ENCODE data around the gene OTUB1.
A peak's percentile ranks its signal among the peaks of the same experiment; 100 is the strongest.

The OTUB1 gene

DNA sequence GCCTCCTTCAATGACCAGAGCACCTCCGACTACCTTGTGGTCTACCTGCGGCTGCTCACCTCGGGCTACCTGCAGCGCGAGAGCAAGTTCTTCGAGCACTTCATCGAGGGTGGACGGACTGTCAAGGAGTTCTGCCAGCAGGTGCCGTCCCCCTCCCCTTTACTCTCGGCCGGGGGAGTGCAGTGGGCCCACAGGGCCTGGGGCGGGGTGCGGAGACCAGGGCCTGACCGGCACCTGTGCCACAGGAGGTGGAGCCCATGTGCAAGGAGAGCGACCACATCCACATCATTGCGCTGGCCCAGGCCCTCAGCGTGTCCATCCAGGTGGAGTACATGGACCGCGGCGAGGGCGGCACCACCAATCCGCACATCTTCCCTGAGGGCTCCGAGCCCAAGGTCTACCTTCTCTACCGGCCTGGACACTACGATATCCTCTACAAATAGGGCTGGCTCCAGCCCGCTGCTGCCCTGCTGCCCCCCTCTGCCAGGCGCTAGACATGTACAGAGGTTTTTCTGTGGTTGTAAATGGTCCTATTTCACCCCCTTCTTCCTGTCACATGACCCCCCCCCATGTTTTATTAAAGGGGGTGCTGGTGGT lies 11.0 kb downstream of the OTUB1 start:
- Histone ChIP-seq H3K27ac (ENCODE audit: insufficient read depth, low read length, poor library complexity, severe bottlenecking) (no peak overlapping the region), H3K4me3 (ENCODE audit: insufficient read depth, low read depth, low read length, poor library complexity, severe bottlenecking) (no peak overlapping the region), H3K36me3 (ENCODE audit: control insufficient read depth, insufficient read depth, low read length) (peaks cover 42% of the 10 kb centered on the region), H3K4me1 (ENCODE audit: control insufficient read depth, insufficient read depth, low read length, poor library complexity, severe bottlenecking) (peaks cover 15% of the 10 kb centered on the region), H3K27me3 (replicated peaks; ENCODE audit: control insufficient read depth, insufficient read depth, low read length, poor library complexity, severe bottlenecking) (no peaks in the 10 kb centered on the region), H3K9me3 (ENCODE audit: control insufficient read depth, low read length) (no peaks in the 10 kb centered on the region)
- no peak for DNase-seq

DNA sequence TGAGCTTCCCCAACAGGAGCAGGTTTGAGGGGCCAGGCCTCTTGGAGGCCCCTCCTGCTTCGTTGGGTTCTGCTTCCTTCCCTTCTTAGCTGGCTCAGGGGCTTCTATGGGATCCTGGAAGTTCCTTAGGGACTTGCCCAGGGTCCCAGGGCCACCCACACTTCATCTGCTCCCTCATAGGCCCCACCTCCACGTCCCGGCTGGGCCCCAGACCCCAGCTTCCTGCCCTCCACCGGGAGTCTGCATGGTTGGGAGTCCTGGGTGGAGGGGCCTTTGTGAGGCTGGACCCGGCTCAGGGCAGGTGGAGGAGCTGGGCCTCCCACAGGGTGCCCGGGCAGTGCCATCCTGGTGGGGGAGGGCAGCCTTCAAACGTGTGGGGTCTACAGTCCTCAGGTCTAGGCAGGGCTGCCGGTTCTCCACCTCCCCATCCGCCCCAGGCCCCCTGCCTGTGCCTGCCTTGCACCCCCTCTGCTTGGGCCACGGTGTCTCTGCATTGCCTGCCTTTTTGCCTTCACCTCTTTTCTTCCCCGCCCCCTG lies 11.6 kb downstream of the OTUB1 start:
- no peak for DNase-seq
- H3K27ac ChIP-seq (ENCODE audit: insufficient read depth, low read length, poor library complexity, severe bottlenecking), result no peak overlapping the region
- H3K27me3 ChIP-seq (replicated peaks; ENCODE audit: control insufficient read depth, insufficient read depth, low read length, poor library complexity, severe bottlenecking), result no peaks in the 10 kb centered on the region
- peaks cover 15% of the 10 kb centered on the region for H3K4me1 ChIP-seq (ENCODE audit: control insufficient read depth, insufficient read depth, low read length, poor library complexity, severe bottlenecking)
- peaks cover 42% of the 10 kb centered on the region for H3K36me3 ChIP-seq (ENCODE audit: control insufficient read depth, insufficient read depth, low read length)
- H3K4me3 ChIP-seq (ENCODE audit: insufficient read depth, low read depth, low read length, poor library complexity, severe bottlenecking), result no peak overlapping the region
- H3K9me3 ChIP-seq (ENCODE audit: control insufficient read depth, low read length), result no peaks in the 10 kb centered on the region

DNA sequence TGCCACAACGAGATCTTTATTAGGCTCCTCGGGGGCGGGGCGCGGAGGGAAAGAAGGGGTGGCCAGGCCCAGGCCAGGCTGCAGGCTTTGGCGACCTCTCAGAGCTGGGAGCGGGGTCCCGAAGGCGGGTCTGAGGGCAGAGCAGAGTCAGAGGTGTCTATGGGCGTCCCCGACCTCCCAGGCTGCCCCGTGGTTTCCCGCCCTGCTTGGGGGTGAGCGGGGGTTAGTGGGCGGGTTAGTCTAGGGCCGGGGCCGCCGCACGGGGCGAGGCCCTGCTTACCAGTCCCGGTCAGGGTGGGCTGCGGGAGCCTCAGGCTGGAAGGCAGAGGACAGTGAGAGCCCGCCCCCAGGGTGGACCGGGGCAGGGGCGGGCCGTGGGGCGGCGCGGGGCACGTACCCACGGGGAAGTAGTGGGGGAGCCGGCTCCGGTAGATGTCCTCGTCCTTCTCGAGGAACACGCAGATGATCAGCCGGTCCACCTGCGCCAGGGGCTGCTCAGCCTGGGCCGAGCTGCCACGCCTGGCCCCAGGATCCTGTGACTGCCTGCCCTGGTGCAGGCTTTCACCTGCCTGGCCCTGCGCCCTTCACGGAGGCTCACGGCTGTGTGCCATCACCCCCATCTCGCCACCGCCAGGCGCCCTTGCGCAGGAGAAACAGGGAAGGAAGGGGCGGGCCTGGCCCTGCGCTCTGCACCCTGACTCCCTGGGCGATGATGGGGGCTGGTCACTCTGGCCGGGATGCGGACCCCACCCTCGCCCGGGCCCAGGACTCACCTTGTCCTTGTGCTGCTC lies 12.5 kb downstream of the OTUB1 start:
- Histone ChIP-seq H3K36me3 (ENCODE audit: control insufficient read depth, insufficient read depth, low read length) (peaks cover 40% of the 10 kb centered on the region), H3K27ac (ENCODE audit: insufficient read depth, low read length, poor library complexity, severe bottlenecking) (no peak overlapping the region), H3K4me1 (ENCODE audit: control insufficient read depth, insufficient read depth, low read length, poor library complexity, severe bottlenecking) (peaks cover 15% of the 10 kb centered on the region), H3K9me3 (ENCODE audit: control insufficient read depth, low read length) (no peaks in the 10 kb centered on the region), H3K4me3 (ENCODE audit: insufficient read depth, low read depth, low read length, poor library complexity, severe bottlenecking) (no peak overlapping the region), H3K27me3 (replicated peaks; ENCODE audit: control insufficient read depth, insufficient read depth, low read length, poor library complexity, severe bottlenecking) (no peaks in the 10 kb centered on the region)
- DNase-seq, result no peak

DNA sequence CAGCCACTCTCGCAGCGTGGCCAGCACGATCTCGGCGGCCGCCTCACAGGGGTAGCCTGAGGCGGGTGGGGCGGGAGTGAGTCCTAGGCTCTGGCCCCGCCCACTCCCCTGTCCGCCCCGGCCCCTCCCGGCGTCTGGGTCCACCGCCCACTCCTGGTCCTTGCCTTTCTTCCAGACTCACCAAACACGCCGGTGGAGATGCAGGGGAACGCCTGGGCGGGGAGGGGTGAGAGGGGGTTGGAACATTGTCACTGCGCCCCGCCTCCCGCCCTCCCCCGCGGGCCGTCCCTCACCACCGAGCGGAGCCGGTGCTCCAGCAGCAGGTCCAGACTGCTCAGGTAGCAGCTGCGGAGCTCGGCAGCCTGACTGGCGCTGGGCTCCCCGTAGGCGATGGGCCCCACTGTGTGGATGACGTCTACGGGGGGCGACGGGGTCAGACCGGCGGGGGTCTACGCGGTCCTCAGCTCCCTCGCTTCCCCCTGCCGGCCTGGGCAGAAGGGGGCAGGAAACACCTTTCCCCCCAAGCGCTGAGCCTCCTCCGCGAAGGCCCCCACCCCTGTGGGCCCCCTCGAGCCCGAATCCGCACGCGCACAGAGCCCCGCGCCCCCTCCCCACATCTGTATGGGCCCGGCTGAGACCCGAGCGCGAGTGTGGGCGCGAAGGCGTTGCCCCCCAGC lies 13.2 kb downstream of the OTUB1 start:
- no peaks in the 10 kb centered on the region for H3K9me3 ChIP-seq (ENCODE audit: control insufficient read depth, low read length)
- DNase-seq, result peak; percentile 48 to 53 (median 51)
- H3K4me3 ChIP-seq (ENCODE audit: insufficient read depth, low read depth, low read length, poor library complexity, severe bottlenecking), result peak overlapping the region; percentile 48
- no peaks in the 10 kb centered on the region for H3K27me3 ChIP-seq (replicated peaks; ENCODE audit: control insufficient read depth, insufficient read depth, low read length, poor library complexity, severe bottlenecking)
- H3K4me1 ChIP-seq (ENCODE audit: control insufficient read depth, insufficient read depth, low read length, poor library complexity, severe bottlenecking), result peaks cover 15% of the 10 kb centered on the region
- peaks cover 36% of the 10 kb centered on the region for H3K36me3 ChIP-seq (ENCODE audit: control insufficient read depth, insufficient read depth, low read length)
- no peak overlapping the region for H3K27ac ChIP-seq (ENCODE audit: insufficient read depth, low read length, poor library complexity, severe bottlenecking)

DNA sequence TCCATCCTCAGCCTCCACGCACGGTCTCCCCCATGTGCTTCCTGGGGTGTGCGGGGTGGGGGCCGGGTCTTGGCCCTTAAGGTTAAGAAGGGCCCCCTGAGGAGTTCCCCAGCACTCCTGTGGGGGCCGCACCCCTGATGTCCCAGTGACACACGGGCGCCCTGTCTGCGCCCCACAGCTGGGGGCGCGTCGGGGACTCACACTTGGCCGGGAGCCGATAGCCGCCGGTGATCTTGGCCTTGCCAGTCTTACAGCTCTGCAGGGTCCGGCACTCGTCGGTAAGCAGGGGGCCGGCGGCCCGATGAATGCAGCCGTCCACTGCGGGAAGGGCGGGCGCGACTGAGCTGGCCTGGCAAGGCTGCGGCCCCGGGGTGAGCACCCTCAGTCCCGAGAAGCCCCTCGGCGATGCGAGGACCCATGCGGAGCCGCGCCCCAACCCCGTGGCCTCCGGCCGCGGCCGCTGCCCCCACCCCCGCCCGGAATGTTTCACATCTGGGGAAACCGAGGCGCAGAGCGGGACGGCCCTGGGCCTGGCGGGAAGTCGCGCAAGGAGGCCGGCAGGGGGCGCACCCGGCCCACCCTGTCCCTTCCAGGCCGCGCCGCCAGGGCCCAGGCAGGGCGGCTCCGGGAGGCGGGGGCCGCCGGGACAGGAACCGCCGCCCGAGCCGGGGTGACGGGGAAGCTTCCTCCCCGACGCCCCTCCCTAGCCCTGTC lies 13.9 kb downstream of the OTUB1 start:
- Histone ChIP-seq H3K4me1 (ENCODE audit: control insufficient read depth, insufficient read depth, low read length, poor library complexity, severe bottlenecking) (peaks cover 15% of the 10 kb centered on the region), H3K27ac (ENCODE audit: insufficient read depth, low read length, poor library complexity, severe bottlenecking) (no peak overlapping the region), H3K9me3 (ENCODE audit: control insufficient read depth, low read length) (no peaks in the 10 kb centered on the region), H3K4me3 (ENCODE audit: insufficient read depth, low read depth, low read length, poor library complexity, severe bottlenecking) (peak overlapping the region; percentile 48), H3K36me3 (ENCODE audit: control insufficient read depth, insufficient read depth, low read length) (peaks cover 31% of the 10 kb centered on the region), H3K27me3 (replicated peaks; ENCODE audit: control insufficient read depth, insufficient read depth, low read length, poor library complexity, severe bottlenecking) (no peaks in the 10 kb centered on the region)
- peak; percentile 57 to 67 (median 58) for DNase-seq

DNA sequence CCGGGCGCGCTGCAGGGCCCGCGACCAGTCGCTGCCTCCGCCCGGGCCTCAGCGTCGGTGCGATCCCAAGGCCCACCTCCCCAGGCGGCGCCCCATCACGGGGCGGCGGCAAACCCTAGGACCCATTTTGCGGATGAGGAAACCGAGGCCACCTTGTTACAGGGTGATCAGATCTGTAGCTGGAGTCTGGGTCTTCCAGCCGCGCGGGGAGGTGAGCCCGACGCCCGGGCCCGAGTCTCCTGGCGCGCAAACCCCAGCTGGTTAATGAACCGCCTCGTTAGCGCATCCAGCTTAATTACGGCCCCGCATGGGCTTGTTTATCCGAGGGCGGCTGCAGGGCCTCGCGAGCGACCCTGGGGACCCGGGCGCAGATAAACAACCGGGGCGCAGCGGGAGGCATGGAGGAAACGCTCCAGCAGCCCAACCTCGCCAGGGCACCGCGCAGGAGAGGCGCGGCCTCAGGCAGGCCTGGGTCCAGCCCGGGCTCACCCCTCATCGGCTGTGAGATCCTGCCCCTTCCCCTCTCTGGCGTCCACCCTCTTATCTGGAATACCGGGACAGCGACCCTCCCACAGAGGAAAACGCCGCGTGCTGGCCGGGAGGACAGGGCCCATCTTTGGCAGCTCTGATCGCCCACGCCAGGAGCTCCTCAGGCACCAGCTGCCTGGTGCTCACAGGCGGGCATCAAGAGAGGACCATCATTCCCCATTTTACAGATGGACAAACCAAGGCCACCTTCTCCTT lies 14.7 kb downstream of the OTUB1 start:
- peaks cover 15% of the 10 kb centered on the region for H3K4me1 ChIP-seq (ENCODE audit: control insufficient read depth, insufficient read depth, low read length, poor library complexity, severe bottlenecking)
- no peak overlapping the region for H3K27ac ChIP-seq (ENCODE audit: insufficient read depth, low read length, poor library complexity, severe bottlenecking)
- no peaks in the 10 kb centered on the region for H3K9me3 ChIP-seq (ENCODE audit: control insufficient read depth, low read length)
- peaks cover 28% of the 10 kb centered on the region for H3K36me3 ChIP-seq (ENCODE audit: control insufficient read depth, insufficient read depth, low read length)
- H3K27me3 ChIP-seq (replicated peaks; ENCODE audit: control insufficient read depth, insufficient read depth, low read length, poor library complexity, severe bottlenecking), result no peaks in the 10 kb centered on the region
- peak overlapping the region; percentile 36 for H3K4me3 ChIP-seq (ENCODE audit: insufficient read depth, low read depth, low read length, poor library complexity, severe bottlenecking)
- DNase-seq, result no peak

DNA sequence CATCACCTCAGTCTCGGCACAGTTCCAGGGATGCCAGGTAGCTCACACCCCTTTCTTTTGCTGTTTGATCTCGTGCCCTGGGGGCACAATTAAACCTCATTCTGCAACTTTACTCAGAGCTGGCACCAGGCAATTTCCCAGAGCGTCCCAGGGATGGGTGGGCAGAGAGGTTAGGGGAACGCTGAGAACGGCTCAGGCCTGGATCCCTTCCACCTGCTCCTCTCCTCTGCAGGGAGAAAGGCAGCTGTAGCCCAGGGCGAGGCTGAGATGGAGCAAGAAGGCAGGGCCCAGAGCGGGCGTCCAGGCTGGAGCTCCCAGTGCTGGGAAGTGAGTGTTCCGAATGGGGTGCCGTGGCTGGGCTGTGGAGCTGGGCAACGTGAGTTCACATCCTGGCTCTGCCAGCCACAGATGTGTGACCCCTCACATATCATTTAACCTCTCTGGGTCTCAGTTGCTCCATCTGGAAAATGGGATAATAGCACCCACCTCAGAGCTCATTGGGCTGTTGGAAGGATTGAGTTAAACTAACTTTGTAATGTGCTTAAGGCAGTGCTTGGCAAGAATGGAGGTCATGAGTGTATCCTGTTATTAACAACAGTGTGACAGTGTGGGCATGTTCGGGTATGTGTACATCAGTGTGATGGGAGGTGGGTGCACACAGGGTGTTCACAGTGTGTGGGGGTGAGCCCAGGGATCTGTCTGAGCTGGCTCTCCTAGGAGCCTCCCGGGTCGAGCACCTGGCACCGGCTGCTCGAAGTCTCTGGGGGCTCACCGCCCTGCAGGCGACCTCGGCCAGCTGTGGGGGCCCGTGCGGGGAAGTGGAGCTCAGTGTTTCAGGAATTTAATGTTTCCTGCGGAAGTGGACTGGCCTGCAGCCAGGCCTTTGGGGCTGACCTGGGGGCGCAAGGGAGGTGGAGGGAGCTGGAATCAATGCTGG lies 15.5 kb downstream of the OTUB1 start:
- no peak for DNase-seq
- H3K9me3 ChIP-seq (ENCODE audit: control insufficient read depth, low read length), result no peaks in the 10 kb centered on the region
- H3K27ac ChIP-seq (ENCODE audit: insufficient read depth, low read length, poor library complexity, severe bottlenecking), result no peak overlapping the region
- no peak overlapping the region for H3K4me3 ChIP-seq (ENCODE audit: insufficient read depth, low read depth, low read length, poor library complexity, severe bottlenecking)
- H3K36me3 ChIP-seq (ENCODE audit: control insufficient read depth, insufficient read depth, low read length), result peaks cover 20% of the 10 kb centered on the region
- H3K4me1 ChIP-seq (ENCODE audit: control insufficient read depth, insufficient read depth, low read length, poor library complexity, severe bottlenecking), result peaks cover 15% of the 10 kb centered on the region
- no peaks in the 10 kb centered on the region for H3K27me3 ChIP-seq (replicated peaks; ENCODE audit: control insufficient read depth, insufficient read depth, low read length, poor library complexity, severe bottlenecking)

DNA sequence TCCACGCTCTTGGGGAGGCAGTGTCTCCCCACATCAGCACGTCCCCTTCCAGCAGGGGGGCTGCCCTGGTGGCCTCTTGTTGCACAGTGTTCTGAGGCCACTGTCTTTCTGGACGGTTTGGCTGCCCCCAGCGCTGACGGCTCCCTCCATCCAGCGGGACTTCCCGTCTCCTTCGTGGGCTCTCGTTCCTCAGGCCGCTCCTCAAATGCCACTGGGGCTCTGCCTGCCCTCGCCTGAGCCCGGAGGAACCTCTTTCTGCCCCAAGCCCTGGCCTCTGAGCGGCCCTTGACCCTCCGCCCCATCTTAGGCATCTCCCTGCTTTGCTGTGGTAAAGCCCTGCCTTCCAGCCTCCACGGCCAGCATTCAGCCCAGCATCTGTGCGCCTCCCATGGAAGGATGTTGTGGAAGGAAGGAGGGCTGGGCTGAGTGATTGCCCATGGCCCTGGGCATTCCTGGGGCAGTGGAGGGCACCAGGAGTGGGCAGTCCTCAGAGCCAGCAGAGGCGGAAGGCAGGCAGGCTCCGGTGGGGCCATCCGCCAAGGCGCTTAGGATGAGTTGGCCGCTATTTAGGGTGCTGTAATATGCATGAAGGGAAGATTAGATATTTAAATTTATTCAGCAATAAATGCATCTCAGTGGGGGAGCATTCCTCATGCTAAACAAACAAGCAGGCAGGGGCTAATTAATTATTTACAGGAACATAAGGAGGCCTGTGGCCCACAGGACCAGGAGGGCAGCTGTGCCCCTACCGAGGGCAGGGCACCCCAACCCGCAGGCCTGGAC lies 17.8 kb downstream of the OTUB1 start:
- peaks cover 21% of the 10 kb centered on the region for H3K4me1 ChIP-seq (ENCODE audit: control insufficient read depth, insufficient read depth, low read length, poor library complexity, severe bottlenecking)
- H3K27me3 ChIP-seq (replicated peaks; ENCODE audit: control insufficient read depth, insufficient read depth, low read length, poor library complexity, severe bottlenecking), result no peaks in the 10 kb centered on the region
- DNase-seq, result no peak
- H3K27ac ChIP-seq (ENCODE audit: insufficient read depth, low read length, poor library complexity, severe bottlenecking), result no peak overlapping the region
- no peaks in the 10 kb centered on the region for H3K36me3 ChIP-seq (ENCODE audit: control insufficient read depth, insufficient read depth, low read length)
- H3K9me3 ChIP-seq (ENCODE audit: control insufficient read depth, low read length), result no peaks in the 10 kb centered on the region
- H3K4me3 ChIP-seq (ENCODE audit: insufficient read depth, low read depth, low read length, poor library complexity, severe bottlenecking), result no peak overlapping the region
